IPS DF 6.9 (cell line): ENCODE data around the gene C10orf71.
A peak's percentile ranks its signal among the peaks of the same experiment; 100 is the strongest.

Source experiments
- DNase-seq: peaks from one replicate; pipeline ENCODE4 v3.0.0-alpha.2; 2013; ENCODE audit warnings: low read depth, low spot score
- H3K27ac ChIP-seq: one replicate; pipeline ENCODE4 v1.5.1; 2013; ENCODE audit warnings: low read length, control low read depth
- H3K27me3 ChIP-seq: 2 replicates; pipeline ENCODE4 v1.6.1; 2013; ENCODE audit warnings: mild to moderate bottlenecking, low read length; ENCODE audit not compliant: control insufficient read depth, insufficient read depth
- H3K36me3 ChIP-seq: 2 replicates; pipeline ENCODE4 v1.6.1; 2013; ENCODE audit warnings: low read length; ENCODE audit not compliant: control insufficient read depth, insufficient read depth
- H3K4me1 ChIP-seq: 2 replicates; pipeline ENCODE4 v1.6.1; 2013; ENCODE audit warnings: low read length; ENCODE audit not compliant: control insufficient read depth, insufficient read depth
- H3K4me3 ChIP-seq: 2 replicates; pipeline ENCODE4 v1.5.1; 2013; ENCODE audit warnings: mild to moderate bottlenecking, low read length
- H3K9me3 ChIP-seq: 2 replicates; pipeline ENCODE4 v1.6.1; 2013; ENCODE audit warnings: low read length, inconsistent platforms; ENCODE audit not compliant: control insufficient read depth, insufficient read depth
- whole genome bisulfite sequencing: extraction: QIAGEN DNeasy Blood & Tissue Kit; methylation state at CpG from one replicate; pipeline ENCODE4 v1.1.7; 2013; ENCODE audit warnings: mixed read lengths, missing lambda C conversion rate; ENCODE audit not compliant: insufficient read length, insufficient coverage; 5-methylcytosine and 5-hydroxymethylcytosine counted together

Gene C10orf71

DNA sequence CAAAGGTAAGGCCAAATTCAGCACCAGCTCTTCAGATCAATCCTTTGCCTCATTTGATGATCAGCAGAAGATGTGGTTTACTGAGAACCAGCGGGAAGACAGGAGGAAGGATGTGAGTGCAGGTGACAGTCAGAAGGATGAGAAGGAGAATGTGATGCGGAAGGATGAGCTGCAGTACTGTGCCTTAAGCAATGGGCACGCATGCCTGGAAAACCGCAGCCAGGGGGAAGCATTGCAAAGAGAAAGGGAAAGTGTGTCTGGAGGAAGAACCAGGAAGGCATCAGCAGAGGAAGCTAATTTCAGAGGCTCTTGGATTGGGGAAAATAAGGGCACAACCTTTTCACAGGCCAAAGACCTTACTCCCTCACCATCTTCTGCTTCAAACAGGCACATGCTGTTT is 25.7 kb downstream of the C10orf71 start:
- Histone ChIP-seq H3K9me3 (no peaks in the 10 kb centered on the region), H3K36me3 (no peaks in the 10 kb centered on the region), H3K4me1 (no peaks in the 10 kb centered on the region), H3K27me3 (no peaks in the 10 kb centered on the region), H3K27ac (no peak overlapping the region), H3K4me3 (no peak overlapping the region)
- WGBS = no CpG with 5 or more reads among the region's 4 CpGs
- peak; percentile 7 for DNase-seq

DNA sequence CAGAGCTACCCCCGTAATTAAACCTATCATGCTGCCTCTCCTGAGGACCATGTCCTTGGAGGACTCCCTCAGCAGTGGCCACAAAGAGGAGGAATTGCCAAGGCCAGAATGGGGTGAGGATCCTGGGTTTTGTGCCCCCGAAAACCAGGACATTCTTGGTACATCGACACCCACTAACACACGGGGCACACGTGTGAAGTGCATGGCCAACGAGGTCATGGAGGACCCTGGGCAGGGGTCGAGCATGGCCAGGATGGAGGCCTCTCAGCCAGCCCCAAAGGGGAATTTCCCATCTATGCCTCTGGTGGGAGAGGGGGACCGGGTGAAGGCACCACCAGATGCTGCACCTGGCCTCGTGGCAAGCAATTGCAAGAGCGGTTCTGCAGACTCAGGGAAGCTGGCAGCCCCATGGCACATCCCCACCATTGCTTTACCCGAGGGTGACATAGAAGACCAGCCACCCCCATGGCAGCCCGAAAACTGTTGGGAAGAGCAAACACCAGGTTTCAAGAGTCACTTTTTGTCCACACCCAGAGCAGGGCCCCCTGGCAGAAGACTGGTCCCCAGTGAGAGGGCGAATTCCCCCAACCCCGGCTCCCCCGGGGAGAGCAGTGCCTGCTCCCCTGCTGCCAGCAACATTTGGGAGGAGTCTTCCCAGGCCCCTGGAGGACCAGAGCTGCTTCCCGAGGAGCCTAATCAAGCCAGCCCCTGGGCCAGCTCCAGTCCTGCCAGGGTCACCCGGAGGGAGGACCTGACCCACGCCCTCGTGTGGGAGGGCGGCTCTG is 26.4 kb downstream of the C10orf71 start:
- H3K4me3 ChIP-seq = no peak overlapping the region
- no peaks in the 10 kb centered on the region for H3K4me1 ChIP-seq
- H3K36me3 ChIP-seq = no peaks in the 10 kb centered on the region
- WGBS = no CpG with 5 or more reads among the region's 20 CpGs
- no peaks in the 10 kb centered on the region for H3K9me3 ChIP-seq
- no peaks in the 10 kb centered on the region for H3K27me3 ChIP-seq
- no peak overlapping the region for H3K27ac ChIP-seq
- DNase-seq = no peak

DNA sequence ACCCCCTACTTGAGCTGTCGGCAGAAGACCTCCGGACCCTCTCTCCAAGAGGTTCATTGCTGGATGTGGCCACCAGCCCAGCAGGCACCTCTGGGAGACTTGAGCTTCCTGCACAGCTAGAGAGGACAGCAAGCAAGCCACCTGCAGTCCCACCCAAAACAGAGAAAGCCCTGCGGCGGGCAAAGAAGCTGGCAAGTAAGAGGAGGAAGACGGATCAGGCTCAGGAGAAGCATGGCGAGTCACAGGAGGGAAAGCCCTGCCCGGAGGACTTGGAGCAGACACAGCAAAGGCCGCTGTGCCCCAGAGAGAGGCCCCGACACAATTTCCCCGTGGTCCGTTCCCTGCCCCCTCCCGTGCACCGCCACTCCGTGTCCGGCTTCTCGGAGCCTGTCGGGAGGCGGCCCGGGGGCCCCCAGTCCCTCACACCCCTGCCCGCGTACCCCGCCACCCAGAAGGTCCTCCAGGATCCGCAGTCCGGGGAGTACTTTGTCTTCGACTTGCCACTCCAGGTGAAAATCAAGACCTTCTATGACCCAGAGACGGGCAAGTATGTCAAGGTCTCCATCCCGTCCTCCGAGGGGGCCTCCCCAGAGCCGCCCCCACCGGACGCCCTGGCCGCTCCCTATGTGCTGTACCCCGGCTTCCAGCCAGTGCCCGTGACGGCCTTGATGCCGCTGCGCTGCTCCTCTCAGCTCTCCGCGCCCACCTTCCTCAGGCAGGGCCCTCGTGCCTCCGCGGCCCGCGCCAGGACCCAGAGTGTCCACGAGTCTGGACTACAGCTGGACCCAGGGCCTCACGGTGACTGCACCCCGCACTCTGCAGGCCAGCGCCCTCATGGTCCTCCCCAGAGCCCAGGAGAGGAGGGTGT is 27.2 kb downstream of the C10orf71 start:
- no peaks in the 10 kb centered on the region for H3K4me1 ChIP-seq
- H3K4me3 ChIP-seq = no peak overlapping the region
- WGBS = no CpG with 5 or more reads among the region's 48 CpGs
- DNase-seq = no peak
- no peaks in the 10 kb centered on the region for H3K27me3 ChIP-seq
- H3K36me3 ChIP-seq = no peaks in the 10 kb centered on the region
- no peaks in the 10 kb centered on the region for H3K9me3 ChIP-seq
- H3K27ac ChIP-seq = no peak overlapping the region

DNA sequence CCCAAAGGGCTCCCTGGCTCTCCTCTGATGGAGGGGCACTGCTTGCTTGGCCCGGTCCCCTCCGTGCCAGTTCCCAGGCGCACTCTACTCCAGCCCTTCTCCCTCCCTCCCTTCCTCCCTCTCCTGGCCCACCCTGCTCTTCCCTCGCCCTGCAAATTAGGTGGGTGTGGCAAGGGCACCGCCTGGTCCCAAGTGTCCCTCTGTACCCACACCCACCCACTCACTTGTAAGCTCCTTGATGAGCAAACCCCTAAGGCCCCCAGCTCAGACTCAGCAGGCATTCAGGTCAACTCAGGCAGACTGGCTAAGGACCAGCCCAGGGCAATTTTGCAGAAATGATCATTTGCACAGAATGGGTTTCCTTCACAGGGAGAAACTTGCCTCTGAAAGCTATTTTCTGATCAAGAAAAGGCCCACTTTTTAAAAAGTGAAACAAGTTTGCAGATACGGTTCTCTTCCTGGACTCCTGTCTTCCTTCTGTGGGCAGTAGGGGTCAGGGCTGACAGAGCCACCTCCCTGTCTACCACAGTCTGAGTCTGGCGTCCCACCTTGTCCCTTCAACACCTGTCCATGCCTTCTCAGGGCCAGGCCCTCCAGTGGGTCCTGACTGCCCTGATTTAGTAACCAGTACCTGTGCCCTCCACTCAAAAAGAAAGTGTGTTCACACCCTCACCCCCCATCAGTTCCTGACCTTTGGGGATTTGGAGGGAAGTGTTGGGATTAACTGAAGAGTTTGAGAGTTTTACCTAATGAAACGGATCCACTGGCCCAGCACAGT is 28.3 kb downstream of the C10orf71 start:
- H3K27me3 ChIP-seq = no peaks in the 10 kb centered on the region
- no peak overlapping the region for H3K4me3 ChIP-seq
- H3K36me3 ChIP-seq = no peaks in the 10 kb centered on the region
- no peaks in the 10 kb centered on the region for H3K4me1 ChIP-seq
- DNase-seq = no peak
- no peaks in the 10 kb centered on the region for H3K9me3 ChIP-seq
- H3K27ac ChIP-seq = no peak overlapping the region
- no CpG with 5 or more reads among the region's 8 CpGs for whole genome bisulfite sequencing

DNA sequence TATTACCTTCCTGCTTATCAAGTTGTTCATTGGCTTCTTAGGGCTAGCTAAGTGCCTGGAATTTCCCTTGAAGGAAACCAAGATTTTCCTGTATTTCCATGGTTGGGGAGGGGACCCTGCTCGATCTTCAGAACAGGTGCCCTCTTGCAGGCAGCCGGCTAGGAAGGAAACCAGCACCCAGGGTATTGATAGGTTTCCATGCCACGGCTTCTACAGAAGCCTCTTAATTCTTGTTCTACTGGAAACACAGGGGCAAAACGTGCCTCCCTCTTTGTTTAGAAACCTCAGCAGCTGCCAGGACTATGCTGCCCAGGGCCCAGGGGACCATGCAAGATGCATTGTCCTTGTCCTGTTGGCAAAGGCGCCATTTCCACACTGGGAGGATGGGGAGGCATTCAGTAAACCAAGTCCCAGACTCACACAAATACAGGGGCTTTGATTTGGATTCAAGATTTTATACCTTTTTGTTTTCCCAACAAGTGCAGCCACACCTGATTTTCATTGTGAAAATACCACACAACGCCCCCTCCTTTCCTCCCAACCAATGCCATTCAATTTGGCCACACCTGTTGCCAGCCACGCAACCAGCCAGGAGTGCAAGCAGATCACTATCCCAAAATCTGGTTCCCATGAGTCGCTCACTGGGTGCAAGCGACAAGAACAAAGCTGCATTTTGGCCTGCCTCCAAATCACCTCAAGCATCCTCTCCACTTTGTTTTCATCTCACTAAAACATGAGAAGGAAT is 29.6 kb downstream of the C10orf71 start:
- Histone ChIP-seq H3K27me3 (no peaks in the 10 kb centered on the region), H3K4me1 (no peaks in the 10 kb centered on the region), H3K4me3 (no peak overlapping the region), H3K9me3 (no peaks in the 10 kb centered on the region), H3K27ac (no peak overlapping the region), H3K36me3 (no peaks in the 10 kb centered on the region)
- WGBS = no CpG with 5 or more reads among the region's 9 CpGs
- no peak for DNase-seq

DNA sequence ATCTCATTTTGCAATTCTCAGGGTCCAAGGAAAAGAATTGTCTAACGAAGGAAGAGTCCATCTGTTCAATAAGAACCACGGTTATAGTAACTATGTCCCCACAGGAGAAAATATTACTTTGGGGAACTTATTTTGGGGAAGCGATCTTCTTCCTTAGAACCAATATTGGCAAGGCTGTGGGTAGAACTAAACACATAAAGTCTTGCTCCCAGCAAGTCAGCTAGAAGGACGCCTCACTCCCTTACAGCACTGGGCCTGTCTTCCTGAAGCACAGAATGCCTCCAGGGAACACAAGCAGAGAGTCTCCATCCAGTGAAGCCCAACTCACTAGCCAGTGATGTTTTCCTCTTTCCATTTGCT is 30.2 kb downstream of the C10orf71 start:
- WGBS = no CpG with 5 or more reads among the region's 4 CpGs
- DNase-seq = no peak
- Histone ChIP-seq H3K36me3 (no peaks in the 10 kb centered on the region), H3K9me3 (no peaks in the 10 kb centered on the region), H3K4me3 (no peak overlapping the region), H3K27me3 (no peaks in the 10 kb centered on the region), H3K27ac (no peak overlapping the region), H3K4me1 (no peaks in the 10 kb centered on the region)

DNA sequence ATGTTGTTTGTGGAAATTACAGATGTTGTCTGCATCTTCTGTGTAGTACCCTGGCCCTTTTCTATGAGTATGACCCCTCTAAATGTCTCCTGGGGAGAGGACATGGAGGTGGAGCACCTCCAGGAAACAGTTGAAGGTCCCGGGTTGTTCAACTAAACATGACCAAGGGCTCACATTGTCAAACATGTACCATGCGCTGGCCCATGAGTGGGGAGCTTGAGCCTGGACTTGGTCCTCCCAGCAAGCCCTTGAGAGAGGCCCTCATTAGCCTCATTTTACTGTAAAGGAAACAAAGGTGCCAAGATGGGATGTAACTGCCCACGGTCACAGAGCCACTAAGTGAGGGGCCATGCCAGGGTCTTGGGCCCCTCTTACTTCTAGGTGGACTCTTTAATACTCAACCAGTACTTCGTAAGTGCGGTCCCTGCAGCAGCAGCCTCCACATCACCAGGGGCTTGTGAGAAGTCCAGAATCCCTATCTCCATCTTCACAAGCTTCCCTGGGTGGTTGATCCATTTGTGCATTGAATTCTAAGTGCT is 31.2 kb downstream of the C10orf71 start:
- DNase-seq = no peak
- WGBS = no CpG with 5 or more reads among the region's 5 CpGs
- no peaks in the 10 kb centered on the region for H3K9me3 ChIP-seq
- H3K27ac ChIP-seq = no peak overlapping the region
- H3K36me3 ChIP-seq = no peaks in the 10 kb centered on the region
- H3K27me3 ChIP-seq = no peaks in the 10 kb centered on the region
- H3K4me3 ChIP-seq = no peak overlapping the region
- no peaks in the 10 kb centered on the region for H3K4me1 ChIP-seq

DNA sequence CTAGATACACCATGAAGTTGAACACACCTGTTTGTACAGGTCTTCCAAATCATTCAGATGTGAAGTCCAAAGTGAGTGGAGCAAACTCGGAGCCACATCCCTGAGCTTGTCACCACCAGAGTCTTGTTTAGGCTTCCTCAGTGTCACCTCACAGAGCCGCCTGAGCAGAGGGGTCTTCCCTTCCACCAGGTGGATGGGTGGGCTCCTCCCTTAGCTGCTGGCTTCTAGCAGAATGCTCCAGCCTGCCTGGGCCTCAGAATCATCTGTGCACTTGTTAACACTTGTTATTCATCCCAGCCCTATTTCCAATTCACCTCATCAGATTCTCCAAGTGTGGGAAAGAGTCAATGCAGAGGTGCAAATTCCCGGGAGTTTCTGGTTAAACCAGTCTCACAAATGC is 32.5 kb downstream of the C10orf71 start:
- H3K4me1 ChIP-seq = no peaks in the 10 kb centered on the region
- H3K9me3 ChIP-seq = no peaks in the 10 kb centered on the region
- no peaks in the 10 kb centered on the region for H3K27me3 ChIP-seq
- H3K36me3 ChIP-seq = no peaks in the 10 kb centered on the region
- no peak overlapping the region for H3K4me3 ChIP-seq
- WGBS = no CpG with 5 or more reads among the region's 3 CpGs
- DNase-seq = no peak
- no peak overlapping the region for H3K27ac ChIP-seq

DNA sequence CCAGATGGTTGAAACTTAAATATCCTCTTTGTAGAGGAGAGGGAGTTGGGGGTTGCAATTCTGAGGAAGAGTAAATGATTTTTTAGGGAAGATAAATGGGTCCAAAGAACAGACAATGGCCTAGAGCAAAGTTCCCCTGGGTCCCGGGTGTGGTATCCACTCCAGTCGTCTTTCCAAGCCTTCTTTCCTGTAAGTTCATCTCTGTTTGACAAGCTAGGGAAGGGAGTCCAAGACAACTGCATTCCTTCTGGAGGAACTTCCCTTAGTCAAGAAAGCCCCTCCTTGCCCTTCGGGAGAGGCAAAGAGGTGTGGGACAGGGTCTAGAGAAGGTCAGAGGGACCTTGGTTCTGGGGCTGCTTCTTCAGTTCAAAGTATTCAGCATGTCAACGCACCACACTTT is 33.4 kb downstream of the C10orf71 start:
- Histone ChIP-seq H3K27ac (no peak overlapping the region), H3K27me3 (no peaks in the 10 kb centered on the region), H3K4me3 (no peak overlapping the region), H3K36me3 (no peaks in the 10 kb centered on the region), H3K9me3 (no peaks in the 10 kb centered on the region), H3K4me1 (no peaks in the 10 kb centered on the region)
- DNase-seq = no peak
- WGBS = no CpG with 5 or more reads among the region's 4 CpGs

DNA sequence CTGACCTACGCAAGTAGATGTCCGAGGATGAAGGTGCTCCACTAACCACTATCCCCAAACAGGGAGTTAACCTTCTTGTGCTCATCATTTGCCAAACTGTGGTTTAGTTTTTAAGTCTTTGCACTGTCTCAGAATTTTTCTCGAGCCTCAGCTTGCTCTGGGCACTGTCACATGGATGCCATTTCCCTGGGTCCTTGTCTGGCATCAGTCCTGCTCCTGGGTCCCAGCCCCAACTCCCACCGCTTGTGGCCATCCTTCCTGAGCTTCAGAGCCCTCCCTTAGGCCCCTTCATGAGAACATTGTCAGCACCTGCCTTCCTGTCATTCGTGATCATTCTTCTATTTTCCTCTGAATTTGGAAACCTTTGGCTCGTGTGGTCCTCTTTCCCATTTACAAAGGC is 33.8 kb downstream of the C10orf71 start:
- H3K36me3 ChIP-seq = no peaks in the 10 kb centered on the region
- H3K4me3 ChIP-seq = no peak overlapping the region
- no peaks in the 10 kb centered on the region for H3K9me3 ChIP-seq
- no CpG with 5 or more reads among the region's 6 CpGs for WGBS
- H3K4me1 ChIP-seq = no peaks in the 10 kb centered on the region
- DNase-seq = no peak
- H3K27ac ChIP-seq = no peak overlapping the region
- no peaks in the 10 kb centered on the region for H3K27me3 ChIP-seq
